HPDE6-E6E7 (cell line): ENCODE measurements around the gene ZBTB17.
"Not testable (repeated sequence)": the region's sequence is repeated elsewhere in the genome, so short reads cannot be mapped to it uniquely, and the experiment has no call there.

ENCODE experiments used
- DNase-seq: peaks from one replicate; pipeline ENCODE4 v3.0.0; 2011; ENCODE audit warnings: missing footprints; ENCODE audit errors: extremely low spot score

ZBTB17 gene

DNA sequence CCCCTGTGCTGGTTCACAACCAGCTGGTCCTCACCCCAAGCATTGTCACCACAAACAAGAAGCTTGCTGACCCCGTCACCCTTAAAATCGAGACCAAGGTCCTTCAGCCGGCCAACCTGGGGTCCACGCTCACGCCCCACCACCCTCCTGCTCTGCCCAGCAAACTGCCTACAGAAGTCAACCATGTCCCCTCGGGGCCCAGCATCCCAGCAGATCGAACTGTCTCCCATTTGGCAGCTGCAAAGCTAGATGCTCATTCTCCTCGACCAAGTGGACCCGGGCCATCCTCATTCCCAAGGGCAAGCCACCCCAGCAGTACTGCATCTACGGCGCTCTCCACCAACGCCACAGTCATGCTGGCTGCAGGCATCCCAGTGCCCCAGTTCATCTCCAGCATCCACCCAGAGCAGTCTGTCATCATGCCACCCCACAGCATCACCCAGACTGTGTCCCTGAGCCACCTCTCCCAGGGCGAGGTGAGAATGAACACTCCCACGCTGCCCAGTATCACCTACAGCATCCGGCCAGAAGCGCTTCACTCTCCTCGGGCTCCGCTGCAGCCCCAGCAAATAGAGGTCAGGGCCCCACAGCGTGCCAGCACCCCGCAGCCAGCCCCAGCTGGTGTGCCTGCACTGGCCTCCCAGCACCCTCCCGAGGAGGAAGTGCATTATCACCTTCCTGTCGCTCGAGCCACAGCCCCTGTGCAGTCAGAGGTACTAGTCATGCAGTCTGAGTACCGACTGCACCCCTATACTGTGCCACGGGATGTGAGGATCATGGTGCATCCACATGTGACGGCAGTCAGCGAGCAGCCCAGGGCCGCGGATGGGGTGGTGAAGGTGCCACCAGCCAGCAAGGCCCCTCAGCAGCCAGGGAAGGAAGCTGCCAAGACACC is 40.6 kb downstream of the ZBTB17 start:
- no peak for DNase-seq

DNA sequence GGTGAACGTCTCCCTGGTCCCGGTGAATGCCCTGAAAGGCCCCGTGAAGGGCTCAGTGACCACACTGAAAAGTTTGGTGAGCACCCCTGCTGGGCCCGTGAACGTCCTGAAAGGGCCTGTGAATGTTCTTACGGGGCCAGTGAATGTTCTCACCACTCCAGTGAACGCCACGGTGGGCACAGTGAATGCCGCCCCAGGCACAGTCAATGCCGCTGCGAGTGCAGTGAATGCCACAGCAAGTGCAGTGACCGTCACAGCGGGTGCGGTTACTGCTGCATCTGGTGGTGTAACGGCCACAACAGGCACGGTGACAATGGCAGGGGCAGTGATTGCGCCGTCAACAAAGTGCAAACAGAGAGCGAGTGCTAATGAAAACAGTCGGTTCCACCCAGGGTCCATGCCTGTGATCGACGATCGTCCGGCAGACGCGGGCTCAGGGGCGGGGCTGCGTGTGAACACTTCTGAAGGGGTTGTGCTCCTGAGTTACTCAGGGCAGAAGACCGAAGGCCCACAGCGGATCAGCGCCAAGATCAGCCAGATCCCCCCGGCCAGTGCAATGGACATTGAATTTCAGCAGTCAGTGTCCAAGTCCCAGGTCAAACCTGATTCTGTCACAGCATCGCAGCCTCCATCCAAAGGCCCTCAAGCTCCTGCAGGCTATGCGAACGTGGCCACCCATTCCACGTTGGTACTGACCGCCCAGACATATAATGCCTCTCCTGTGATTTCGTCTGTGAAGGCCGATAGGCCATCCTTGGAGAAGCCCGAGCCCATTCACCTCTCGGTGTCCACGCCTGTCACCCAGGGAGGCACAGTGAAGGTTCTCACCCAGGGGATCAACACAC is 41.5 kb downstream of the ZBTB17 start:
- no peak for DNase-seq

DNA sequence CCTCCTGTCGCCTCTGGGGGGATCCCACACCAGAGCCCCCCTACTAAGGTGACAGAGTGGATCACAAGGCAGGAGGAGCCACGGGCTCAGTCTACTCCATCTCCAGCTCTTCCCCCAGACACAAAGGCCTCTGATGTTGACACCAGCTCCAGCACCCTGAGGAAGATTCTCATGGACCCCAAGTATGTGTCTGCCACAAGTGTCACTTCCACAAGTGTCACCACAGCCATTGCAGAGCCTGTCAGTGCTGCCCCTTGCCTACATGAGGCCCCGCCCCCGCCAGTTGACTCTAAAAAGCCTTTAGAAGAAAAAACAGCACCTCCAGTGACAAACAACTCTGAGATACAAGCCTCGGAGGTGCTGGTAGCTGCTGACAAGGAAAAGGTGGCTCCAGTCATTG is 42.2 kb downstream of the ZBTB17 start:
- DNase-seq, result no peak

DNA sequence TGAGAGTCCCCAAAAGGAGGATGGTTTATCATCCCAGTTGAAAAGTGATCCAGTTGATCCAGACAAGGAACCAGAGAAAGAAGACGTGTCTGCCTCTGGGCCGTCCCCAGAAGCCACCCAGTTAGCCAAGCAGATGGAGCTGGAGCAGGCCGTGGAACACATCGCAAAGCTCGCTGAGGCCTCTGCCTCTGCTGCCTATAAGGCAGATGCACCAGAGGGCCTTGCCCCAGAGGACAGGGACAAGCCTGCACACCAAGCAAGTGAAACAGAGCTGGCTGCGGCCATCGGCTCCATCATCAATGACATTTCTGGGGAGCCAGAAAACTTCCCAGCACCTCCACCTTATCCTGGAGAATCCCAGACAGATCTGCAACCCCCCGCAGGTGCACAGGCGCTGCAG is 43.3 kb downstream of the ZBTB17 start:
- DNase-seq, result no peak

DNA sequence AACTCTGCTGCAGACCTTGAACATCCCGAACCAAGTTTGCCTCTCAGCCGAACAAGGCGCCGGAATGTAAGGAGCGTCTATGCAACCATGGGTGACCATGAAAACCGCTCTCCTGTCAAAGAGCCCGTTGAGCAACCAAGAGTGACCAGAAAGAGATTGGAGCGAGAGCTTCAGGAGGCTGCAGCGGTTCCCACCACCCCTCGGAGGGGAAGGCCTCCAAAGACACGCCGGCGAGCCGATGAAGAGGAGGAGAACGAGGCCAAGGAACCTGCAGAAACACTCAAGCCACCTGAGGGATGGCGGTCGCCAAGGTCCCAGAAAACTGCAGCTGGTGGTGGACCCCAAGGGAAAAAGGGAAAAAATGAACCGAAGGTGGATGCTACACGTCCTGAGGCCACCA is 44.0 kb downstream of the ZBTB17 start:
- no peak for DNase-seq

DNA sequence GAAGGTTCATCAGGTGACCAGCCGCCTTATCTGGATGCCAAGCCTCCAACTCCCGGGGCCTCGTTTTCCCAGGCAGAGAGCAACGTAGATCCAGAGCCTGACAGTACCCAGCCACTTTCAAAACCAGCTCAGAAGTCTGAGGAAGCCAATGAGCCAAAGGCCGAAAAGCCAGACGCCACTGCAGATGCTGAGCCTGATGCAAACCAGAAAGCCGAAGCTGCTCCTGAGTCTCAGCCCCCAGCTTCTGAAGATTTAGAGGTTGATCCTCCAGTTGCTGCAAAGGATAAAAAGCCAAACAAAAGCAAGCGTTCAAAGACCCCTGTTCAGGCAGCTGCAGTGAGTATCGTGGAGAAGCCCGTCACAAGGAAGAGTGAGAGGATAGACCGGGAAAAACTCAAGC is 44.5 kb downstream of the ZBTB17 start:
- DNase-seq, result no peak

DNA sequence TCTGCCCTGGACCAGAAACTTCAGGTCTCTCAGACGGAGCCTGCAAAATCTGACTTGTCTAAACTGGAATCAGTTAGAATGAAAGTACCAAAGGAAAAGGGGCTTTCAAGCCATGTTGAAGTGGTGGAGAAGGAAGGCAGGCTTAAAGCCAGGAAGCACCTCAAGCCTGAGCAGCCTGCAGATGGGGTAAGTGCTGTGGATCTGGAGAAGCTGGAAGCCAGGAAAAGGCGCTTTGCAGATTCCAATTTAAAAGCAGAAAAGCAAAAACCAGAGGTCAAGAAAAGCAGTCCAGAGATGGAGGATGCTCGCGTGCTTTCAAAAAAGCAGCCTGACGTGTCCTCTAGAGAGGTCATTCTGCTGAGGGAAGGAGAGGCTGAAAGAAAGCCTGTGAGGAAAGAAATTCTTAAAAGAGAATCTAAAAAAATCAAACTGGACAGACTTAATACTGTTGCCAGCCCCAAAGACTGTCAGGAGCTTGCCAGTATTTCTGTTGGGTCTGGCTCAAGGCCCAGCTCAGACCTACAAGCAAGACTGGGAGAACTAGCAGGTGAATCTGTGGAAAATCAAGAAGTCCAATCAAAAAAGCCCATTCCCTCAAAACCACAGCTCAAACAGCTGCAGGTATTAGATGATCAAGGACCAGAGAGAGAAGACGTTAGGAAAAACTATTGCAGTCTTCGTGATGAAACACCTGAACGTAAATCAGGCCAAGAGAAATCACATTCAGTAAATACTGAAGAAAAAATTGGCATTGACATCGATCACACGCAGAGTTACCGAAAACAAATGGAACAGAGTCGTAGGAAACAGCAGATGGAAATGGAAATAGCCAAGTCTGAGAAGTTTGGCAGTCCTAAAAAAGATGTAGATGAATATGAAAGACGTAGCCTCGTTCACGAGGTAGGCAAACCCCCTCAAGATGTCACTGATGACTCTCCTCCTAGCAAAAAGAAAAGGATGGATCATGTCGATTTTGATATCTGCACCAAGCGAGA is 46.6 kb downstream of the ZBTB17 start:
- DNase-seq, result no peak

DNA sequence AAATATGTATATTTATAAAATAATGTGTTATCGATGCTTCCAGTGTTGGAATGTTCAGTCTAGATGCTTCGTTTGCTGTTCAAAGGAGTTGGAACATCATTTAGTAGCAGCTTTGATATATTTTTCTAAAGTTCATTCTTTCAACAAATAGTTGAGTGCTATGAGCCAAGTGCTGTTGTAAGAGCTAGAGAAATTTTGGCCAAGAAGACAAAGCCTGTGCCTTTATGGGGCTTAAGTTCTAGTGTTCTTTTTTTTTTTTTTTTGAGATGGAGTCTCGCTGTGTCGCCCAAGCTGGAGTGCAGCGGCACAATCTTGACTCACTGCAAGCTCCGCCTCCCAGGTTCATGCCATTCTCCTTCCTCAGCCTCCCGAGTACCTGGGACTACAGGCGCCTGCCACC is 49.5 kb downstream of the ZBTB17 start:
- not testable (repeated sequence) for DNase-seq

DNA sequence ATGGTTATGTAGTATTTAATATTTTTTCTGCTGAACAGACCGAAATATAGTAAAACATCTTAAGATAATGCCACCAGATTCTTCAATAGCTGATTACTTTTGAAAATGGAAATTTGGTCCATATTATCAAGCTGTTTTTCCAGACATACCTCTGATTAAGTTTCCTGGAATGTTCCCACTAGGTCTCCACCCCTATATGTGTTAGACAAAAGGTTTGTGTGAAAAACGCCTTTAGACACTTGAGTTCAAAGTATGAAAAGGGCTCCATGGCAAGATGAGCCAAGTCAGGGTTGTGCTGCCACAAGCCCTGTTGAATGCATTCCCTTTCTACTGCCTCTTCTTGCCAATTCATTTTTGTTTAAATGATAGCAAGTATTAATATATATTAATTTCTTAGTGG is 52.7 kb downstream of the ZBTB17 start:
- DNase-seq, result peak; percentile 63

DNA sequence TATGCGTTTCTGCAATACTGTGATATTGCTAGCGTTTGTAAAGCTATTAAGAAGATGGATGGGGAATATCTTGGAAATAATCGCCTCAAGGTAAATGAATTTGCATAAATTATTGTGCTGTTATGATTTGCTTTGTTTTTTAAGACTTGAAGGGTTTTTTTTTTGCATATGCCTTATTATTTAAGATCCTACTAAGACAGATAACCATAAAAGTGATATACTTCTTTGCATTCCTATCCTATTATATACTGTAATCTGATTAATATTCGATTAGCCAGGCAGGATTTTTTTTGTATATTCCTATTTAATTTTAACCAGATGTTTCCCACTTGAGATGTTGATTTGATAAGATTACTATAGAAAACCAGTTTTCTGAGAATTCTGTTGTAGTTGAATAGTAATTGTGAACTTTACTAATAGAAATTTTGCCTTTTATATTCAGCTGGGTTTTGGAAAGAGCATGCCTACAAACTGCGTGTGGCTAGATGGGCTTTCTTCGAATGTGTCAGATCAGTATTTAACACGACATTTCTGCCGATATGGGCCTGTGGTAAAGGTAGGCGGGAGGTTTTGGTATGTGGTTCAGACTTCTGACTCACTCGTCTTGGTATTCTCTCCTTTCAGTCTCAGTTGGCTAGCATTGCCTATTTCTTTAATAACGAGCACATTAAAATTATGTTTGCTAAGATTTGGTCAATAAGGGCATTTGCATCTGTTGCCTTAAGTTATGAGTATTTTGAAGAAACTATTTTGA is 56.8 kb downstream of the ZBTB17 start:
- DNase-seq, result peak; percentile 44

DNA sequence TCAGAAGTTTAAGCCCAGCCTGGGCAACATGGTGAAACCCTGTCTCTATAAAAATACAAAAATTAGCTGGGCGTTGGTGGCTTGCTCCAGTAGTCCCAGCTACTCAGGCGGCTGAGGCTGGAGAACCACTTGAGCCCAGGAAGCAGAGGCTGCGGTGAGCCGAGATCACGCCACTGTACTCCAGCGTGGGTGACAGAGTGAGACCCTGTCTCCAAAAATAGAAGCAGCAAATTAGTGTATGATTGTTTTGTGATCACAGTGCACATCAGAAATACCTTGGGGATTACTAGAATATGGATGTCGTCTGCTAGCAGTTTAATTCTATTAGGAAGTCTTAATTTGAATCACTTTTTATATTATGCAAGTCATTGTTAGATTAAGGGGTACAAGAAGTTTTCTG is 59.0 kb downstream of the ZBTB17 start:
- DNase-seq, result no peak

DNA sequence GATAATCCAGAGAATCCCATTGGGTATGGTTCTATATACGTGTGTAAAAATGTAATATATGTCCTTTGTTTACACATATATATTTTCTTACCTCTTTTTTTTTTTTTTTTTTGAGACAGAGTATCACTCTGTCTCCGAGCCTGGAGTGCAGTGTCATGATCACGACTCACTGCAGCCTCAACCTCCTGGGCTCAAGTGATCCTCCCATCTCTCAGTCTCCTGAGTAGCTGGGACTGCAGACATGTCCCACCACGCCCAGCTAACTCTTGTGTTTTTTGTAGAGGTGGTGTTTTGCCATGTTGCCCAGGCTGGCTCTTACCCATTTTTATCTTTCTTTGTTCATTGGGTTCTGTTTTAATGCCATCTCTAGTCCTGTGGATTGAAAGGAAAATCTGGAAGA is 59.5 kb downstream of the ZBTB17 start:
- DNase-seq, result no peak

DNA sequence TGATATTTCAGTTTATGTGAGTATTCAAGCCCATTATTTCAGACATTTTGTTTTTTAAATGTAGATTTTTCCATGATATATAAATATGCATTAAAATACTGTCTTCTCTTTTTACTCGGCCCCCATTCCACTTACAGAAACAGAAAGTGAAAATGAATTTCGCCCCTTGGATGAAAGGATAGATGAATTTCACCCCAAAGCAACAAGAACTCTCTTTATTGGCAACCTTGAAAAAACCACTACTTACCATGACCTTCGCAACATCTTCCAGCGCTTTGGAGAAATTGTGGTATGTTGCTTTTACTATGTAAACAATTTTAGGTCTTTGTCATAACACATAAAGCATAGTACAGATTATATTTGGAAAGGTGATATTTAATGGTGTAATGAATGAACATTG is 59.9 kb downstream of the ZBTB17 start:
- DNase-seq, result no peak

DNA sequence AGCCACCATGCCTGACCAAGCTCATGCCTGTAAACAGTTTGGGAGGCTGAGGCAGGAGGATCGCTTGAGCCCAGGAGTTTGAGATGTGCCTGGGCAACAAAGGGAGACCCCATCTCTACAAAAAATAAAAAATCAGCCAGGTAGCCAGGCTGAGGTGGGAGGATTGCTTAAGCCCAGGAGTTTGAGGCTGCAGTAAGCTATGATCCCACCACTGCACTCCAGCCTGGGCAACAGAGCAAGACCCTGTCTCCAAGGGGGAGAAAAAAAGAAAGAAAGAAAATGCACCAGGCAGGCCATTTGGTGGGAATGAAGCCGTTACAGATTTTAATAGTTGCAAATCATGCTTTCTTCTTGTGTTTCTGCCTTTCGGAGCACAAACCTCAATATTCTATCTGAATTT is 62.3 kb downstream of the ZBTB17 start:
- not testable (repeated sequence) for DNase-seq

DNA sequence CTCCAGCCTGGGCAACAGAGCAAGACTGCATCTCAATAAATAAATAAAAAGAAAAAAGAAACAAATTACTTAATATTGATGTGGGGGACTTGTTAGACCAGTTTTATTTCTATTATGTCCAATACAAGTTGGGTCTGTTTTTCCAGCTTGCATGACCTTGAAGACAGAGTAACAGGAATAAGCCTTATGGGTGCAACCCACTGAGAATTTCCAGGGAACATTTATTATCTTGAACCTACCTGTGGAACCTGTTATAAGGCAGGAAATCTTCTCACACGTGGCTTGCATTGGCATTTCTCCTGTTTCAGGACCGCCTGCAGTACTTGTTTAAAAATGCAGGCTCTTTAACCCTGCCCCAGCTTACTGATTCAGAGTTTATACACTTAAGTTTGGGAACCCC is 64.0 kb downstream of the ZBTB17 start:
- no peak for DNase-seq

DNA sequence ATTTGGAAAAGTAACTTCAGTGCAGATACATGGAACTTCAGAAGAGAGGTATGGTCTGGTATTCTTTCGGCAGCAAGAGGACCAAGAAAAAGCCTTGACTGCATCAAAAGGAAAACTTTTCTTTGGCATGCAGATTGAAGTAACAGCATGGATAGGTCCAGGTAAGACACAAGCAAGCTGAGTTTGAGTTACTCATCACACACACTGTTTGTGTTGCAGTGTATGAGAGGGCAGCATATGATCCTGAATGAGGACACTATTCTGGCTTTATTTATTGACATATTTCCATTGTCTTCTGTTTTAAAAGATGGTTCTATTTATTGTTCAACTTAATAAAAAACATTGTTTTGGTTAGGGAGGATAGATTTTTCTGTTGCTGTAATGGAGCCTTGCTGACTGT is 64.8 kb downstream of the ZBTB17 start:
- DNase-seq, result no peak

DNA sequence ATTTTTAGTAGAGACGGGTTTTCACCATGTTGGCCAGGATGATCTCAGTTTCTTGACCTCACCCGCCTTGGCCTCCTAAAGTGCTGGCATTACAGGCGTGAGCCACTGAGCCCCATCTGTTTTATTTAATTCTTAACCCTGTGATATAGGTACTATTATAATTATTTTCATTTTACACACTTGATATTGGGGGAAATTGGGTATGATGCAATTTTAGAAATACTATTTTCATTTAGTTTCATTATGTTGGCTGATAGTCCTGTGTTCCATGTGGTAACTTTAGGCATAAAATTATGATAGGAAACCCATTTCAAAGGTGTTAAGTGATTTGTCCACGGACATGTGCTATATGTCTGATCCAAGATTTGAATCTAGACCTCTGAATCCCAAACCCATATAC is 67.3 kb downstream of the ZBTB17 start:
- DNase-seq, result no peak

DNA sequence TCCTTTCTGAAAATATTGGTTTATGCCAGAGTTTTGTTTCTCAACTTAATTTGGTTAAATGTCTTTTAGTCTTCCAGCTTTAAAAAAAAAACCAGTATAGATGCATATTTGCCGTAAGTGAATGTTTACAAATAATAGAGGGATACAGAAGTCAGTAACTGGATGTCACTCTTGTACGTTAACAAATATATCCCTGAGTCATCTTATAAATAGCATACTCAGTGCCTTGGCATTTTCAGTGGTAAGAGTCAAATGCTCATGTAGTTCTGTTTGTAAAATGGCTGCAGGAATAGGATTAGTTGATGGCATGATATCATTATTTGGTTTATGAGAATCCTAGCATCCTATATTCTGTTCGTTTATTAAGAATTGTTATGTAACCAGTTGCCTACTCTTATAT is 73.0 kb downstream of the ZBTB17 start:
- peak; percentile 25 for DNase-seq

DNA sequence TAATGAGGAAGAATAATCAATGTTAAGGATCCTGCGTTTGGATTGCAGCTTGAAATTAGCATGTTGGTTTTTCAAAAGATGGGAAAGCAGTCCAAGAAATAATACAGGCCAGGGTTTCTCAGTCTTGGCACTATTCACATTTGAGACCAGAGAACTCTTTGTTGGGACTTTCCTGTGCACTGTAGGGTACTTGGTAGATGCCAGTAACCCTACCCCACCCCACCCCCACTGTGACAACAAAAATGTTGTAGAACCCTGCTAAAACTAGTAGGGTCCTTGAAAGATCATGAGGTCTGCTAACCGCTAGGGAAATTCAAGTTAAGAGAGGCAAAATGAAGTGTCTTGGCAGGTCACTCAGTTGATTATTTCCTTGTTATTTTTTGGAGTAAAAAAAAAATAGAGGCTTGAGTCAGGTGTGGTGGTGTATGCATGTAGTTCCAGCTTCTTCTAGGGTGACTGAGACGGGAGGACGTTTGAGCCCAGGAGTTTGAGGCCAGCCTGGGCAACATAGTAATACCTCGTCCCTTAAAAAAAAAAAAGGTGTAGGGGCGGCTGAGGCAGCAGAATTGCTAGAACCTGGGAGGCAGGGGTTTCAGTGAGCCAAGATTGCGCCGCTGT is 75.1 kb downstream of the ZBTB17 start:
- DNase-seq, result no peak

DNA sequence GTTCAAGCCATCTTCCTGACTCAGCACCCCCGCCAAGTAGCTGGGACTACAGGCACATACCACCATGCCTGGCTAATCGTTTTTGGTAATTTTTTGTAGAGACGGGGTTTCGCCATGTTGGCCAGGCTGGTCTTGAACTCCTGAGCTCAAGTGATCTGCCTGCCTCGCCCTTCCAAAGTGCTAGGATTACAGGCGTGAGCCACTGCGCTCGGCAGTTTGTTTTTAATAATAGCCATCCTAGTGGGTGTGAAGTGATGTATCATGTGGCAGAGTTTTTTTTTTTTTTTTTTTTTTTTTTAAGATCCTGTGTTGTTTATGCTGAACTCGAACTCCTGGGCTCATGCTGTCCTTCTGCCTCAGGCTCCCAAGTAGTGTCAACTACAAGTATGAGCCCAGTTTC is 76.6 kb downstream of the ZBTB17 start:
- DNase-seq, result no peak
